ENCODE results near the gene ALKBH3.

ALKBH3 gene

GRCh38 chr11:43892851-43893250 lies 12.2 kb downstream of the ALKBH3 start:
- in situ Hi-C loops (cut with MboI; ENCODE audit: low sequenced_read_pairs), result no loop called here

DNA sequence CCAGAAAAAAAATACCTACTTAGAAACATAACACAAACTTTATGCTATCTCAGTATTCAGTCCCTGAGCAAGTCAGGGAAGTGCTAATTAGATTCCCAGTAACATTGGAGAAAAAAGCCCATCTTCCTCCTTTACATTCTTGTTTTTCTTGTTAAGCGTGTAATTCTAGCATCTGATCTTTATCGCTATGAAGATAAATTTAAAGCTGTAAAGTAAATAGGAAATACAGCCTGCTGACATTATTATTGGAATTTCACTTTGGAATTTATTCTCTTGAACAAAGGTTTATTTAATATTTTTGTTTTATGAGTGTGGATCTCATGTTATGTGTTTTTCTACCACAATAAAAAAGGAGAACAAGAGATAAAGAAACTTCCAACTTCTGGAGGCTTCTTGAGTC lies 13.9 kb downstream of the ALKBH3 start:
- in situ Hi-C loops (cut with MboI; ENCODE audit: low sequenced_read_pairs), result no loop called here

- in situ Hi-C loops (cut with MboI; ENCODE audit: low sequenced_read_pairs), result no loop called here
Measured at GRCh38 chr11:43895601-43896000, 15.0 kb downstream of the ALKBH3 start.

GRCh38 chr11:43898574-43898973 lies 17.9 kb downstream of the ALKBH3 start:
- in situ Hi-C loops (cut with MboI; ENCODE audit: low sequenced_read_pairs), result no loop called here

GRCh38 chr11:43899094-43899493 lies 18.5 kb downstream of the ALKBH3 start:
- in situ Hi-C loops (cut with MboI; ENCODE audit: low sequenced_read_pairs), result no loop called here

DNA sequence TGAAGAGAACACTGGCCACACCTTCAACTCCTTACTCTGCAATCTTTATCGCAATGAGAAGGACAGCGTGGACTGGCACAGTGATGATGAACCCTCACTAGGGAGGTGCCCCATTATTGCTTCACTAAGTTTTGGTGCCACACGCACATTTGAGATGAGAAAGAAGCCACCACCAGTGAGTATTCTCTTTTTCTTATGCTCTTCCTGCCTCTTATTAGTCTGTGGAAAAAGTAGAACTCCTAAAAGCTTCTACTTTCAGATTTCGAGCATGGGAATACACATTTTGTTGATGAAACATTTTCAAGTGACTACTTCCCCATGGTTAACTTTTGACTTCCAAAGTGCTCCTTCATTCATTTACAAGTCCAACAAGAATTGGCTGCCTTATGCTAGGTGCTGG lies 20.9 kb downstream of the ALKBH3 start:
- in situ Hi-C loops (cut with MboI; ENCODE audit: low sequenced_read_pairs), result no loop called here

DNA sequence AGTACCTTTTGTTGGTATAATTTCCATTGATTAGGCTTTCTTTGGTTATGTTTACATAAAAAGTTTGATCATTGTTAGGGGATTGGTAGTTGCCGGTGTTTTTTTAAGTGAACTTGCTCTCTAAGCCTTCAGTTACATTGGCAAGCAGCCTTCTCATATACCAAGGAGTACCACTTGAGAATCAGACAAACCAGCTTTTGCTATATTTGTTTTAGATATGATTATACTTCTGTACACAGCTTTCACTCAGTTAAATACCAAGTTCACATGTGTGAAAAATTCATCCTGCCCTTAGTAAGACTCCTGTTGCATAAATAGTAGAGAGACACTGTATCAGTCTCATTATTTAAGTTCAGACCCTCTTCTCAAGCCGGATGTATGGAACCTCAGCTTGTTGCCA lies 22.4 kb downstream of the ALKBH3 start:
- in situ Hi-C loops (cut with MboI; ENCODE audit: low sequenced_read_pairs), result no loop called here

DNA sequence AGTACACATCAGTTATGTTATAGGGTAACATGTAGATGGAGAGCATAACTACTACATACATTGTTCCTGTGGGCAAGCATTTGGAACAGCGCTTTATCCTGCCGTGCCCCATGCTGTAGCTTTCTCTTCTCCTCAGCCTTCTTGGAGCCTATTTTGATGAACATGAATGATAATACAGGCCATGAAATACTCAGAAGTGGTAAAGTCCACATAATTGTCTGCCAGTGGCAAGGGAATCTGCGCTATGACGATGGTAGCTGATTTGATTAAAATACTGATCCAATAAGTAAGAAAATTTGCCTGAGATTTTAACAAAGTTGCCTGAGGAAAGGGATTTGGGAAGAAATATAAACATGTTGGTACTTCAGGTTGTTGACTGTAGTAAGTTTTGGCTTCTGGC lies 23.3 kb downstream of the ALKBH3 start:
- in situ Hi-C loops (cut with MboI; ENCODE audit: low sequenced_read_pairs), result no loop called here

DNA sequence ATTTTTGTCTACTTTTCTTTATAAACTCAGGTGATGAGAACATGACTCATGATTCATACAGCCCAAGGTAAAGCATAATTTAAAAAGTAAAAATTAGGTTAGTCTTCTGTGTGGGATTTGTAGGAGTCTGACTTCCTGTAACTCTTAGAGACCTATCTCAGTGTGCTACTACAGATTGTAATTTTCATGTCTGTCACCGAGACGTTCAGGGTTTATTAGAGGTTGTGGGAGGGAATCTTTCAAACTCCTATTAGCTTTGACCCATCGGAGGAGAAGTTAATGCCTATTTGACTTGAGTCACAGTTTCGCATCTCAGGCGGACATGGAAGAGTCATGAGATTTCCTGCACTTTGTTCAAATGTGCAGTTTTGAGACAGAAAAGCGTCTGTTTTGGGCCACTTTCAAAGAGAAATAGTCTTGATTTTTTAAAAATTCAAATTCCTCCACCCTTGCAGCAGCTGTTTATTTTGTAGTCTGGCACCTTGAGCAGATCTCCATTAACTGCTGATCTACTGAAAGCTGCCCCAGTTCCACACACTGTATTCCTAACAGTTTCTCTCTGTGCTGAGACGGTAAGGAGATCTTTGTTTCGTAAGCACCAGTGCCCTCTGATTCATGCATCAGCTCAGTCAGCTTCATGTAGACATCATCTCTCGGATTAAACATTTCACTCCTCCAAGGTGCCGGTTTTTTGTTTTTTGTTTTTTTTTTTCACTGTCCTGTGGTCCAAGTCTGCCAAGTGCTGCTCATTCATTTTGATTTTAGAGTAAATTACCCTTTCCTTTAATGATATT lies 24.3 kb downstream of the ALKBH3 start:
- in situ Hi-C loops (cut with MboI; ENCODE audit: low sequenced_read_pairs), result no loop called here

DNA sequence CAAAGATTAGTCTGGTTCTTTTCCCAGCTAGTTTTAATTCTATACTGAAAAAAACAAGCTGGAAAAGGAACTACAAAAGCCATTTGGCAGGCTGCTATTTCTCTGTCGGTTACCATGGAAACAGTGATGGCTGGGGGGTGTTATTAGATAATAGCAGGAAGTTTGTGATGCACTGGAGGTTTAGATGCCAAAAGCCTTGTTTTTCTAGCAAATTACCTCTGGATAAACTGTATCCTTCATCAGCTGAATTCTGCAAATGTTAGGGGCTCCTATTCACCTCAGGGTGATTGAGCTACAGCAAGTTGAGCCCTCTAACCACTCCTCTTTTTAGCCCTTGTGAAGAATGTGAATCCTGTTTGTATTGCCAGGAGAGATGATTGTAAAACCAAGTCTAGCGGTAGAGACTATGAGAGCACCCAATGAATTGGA lies 25.2 kb downstream of the ALKBH3 start:
- in situ Hi-C loops (cut with MboI; ENCODE audit: low sequenced_read_pairs), result no loop called here

DNA sequence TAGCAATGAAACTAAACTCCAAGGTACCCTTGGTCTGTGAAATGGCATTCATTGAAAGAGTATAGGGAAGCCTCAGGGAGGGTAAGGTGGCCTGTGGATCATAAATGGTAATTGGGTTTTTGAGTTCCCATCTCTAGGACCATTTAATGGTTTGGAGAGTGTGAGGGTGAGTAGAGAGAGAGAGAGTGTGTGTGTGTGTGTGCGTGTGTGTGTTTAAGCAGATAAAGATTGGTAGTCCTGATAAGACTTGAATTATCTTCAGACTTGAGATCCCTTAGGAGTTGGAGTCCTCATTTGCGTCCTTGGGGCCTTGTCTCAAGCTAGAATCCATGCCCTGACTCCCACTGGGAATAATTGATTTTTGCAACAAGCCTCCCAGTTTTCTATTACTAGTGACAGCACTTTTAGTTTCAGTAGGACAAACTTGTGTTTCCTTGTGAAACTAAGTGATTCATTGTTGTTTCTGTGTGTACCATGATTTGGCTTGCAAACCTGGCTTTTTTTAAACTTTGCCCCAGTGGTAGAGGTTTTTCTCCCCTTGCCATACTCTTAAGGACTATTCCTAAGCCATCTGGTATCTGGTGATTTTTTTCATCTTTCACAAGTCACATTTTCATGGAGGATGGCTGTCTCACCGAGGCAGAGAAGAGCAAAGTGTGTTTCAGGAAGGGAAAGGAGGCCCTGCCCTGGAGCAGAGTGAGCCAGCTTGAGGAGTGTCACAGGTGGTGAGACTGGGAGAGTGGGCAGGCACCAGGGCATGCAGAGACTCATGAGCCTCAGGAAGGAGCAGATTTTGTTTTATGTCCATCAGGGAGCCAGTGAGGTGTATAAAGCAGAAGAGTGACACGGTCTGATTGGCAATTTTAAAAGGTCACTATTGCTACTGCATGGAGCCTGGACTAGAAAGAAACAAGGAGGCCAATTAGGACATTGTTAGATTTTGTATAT lies 26.7 kb downstream of the ALKBH3 start:
- in situ Hi-C loops (cut with MboI; ENCODE audit: low sequenced_read_pairs), result no loop called here

DNA sequence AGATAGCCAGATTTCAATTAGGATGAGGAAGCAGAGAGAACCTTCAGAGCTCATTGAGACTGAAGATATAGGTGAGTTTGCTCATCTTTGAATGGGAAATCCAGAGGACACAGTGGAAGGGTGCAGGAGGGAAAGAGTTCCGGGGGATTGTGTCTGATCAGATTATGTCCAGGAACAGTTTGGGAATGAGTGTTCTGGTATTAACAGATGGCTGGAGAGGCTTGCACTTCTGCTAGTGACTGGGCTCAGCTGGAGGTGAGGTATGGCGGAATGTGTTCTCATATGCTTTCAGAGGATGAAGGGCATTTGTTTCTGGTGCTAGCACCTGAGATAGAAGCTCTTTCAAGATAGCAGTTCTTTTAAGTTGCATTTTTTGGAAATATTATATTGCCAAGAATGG lies 27.6 kb downstream of the ALKBH3 start:
- in situ Hi-C loops (cut with MboI; ENCODE audit: low sequenced_read_pairs), result no loop called here

GRCh38 chr11:43908683-43909082 lies 28.1 kb downstream of the ALKBH3 start:
- in situ Hi-C loops (cut with MboI; ENCODE audit: low sequenced_read_pairs), result no loop called here

GRCh38 chr11:43913829-43914380 lies 33.3 kb downstream of the ALKBH3 start:
- in situ Hi-C loops (cut with MboI; ENCODE audit: low sequenced_read_pairs), result no loop called here

- in situ Hi-C loops (cut with MboI; ENCODE audit: low sequenced_read_pairs), result no loop called here
Measured at GRCh38 chr11:43914466-43914865, 33.8 kb downstream of the ALKBH3 start.

GRCh38 chr11:43916621-43917020 lies 36.0 kb downstream of the ALKBH3 start:
- in situ Hi-C loops (cut with MboI; ENCODE audit: low sequenced_read_pairs), result no loop called here

DNA sequence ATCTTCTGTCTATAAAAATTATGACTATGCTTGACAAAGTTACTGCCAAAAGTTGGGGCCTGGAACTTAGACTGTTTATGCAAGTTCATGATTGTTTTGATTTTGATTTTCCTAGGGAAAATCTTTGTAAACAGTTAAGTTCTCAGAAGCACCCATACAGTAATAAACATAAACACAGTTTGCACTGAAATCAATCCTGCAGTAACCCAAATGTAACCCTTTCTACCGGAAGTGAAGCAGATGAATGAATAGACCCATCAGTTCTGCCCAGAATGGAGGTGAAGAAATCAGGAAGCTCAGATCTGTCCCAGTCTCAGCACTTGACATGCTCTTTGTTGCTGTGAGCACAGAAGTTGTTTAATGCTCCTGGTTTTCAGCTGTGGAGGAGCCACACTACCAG lies 37.2 kb downstream of the ALKBH3 start:
- in situ Hi-C loops (cut with MboI; ENCODE audit: low sequenced_read_pairs), result no loop called here

GRCh38 chr11:43918662-43919061 lies 38.0 kb downstream of the ALKBH3 start:
- in situ Hi-C loops (cut with MboI; ENCODE audit: low sequenced_read_pairs), result no loop called here

GRCh38 chr11:43919852-43920597 lies 39.4 kb downstream of the ALKBH3 start:
- in situ Hi-C loops (cut with MboI; ENCODE audit: low sequenced_read_pairs), result no loop called here

GRCh38 chr11:43920598-43921419 lies 40.2 kb downstream of the ALKBH3 start:
- in situ Hi-C loops (cut with MboI; ENCODE audit: low sequenced_read_pairs), result no loop called here
